MM.1S (cell line): ENCODE measurements around the gene MELTF.

Experiments
- CTCF ChIP-seq: fragments of 300-600 bp; sonication (generic); IDR thresholded peaks from 2 replicates; pipeline ENCODE4 v1.5.1; 2016; ENCODE audit warnings: antibody characterized with exemption, low read length, mixed read lengths
- EZH2phosphoT487 ChIP-seq: fragments of 300-600 bp; sonication (generic); IDR thresholded peaks from 2 replicates; pipeline ENCODE4 v1.6.1; 2018; ENCODE audit warnings: antibody characterized with exemption, low read length

GRCh38 chr3:197007296-197007940, 22.2 kb downstream of the MELTF start:
- TF ChIP-seq EZH2phosphoT487 (no peak), CTCF (no peak)
